GM18505 (cell line): Measurements from ENCODE around the gene AOC3.

Experiments used
- ATAC-seq: cut with Tn5 transposase; IDR thresholded peaks from one replicate; pipeline ENCODE4 v1.9.1; 2021; ENCODE audit not compliant: unreplicated experiment
- POLR2A ChIP-seq: IDR thresholded peaks from 4 replicates; pipeline ENCODE4 v1.6.1; 2011; ENCODE audit warnings: borderline replicate concordance; ENCODE audit not compliant: insufficient read depth, insufficient read length; ENCODE audit errors: extremely low read depth

AOC3 gene

GRCh38 chr17:42832213-42832933 is 18.6 kb upstream of the AOC3 start:
- ATAC-seq, result no peak
- TF ChIP-seq POLR2A, result no peak

- peak; percentile 70 for ATAC-seq
- peak; percentile 96 for TF ChIP-seq POLR2A
Observed at GRCh38 chr17:42832934-42833766, 17.8 kb upstream of the AOC3 start, which contains the start of gene PSME3. Gene PSME3 (plus strand): TSS chr17:42833397. CDS start chr17:42833632, 235 bp downstream.

GRCh38 chr17:42833767-42834422 is 17.1 kb upstream of the AOC3 start:
- TF ChIP-seq POLR2A, result no peak
- no peak for ATAC-seq

GRCh38 chr17:42835732-42836131 is 15.3 kb upstream of the AOC3 start:
- TF ChIP-seq POLR2A, result no peak
- no peak for ATAC-seq

- ATAC-seq, result no peak
- TF ChIP-seq POLR2A, result no peak
Observed at GRCh38 chr17:42841975-42842685, 8.9 kb upstream of the AOC3 start.

- ATAC-seq, result no peak
- TF ChIP-seq POLR2A, result no peak
Observed at GRCh38 chr17:42843358-42843934, 7.6 kb upstream of the AOC3 start.

GRCh38 chr17:42844271-42844670 is 6.7 kb upstream of the AOC3 start, which contains the start of gene AOC2:
Gene AOC2 (plus strand): TSS chr17:42844580. CDS start chr17:42844627, 47 bp downstream.
- TF ChIP-seq POLR2A, result no peak
- no peak for ATAC-seq

GRCh38 chr17:42844761-42845555 is 6.0 kb upstream of the AOC3 start:
- TF ChIP-seq POLR2A, result no peak
- ATAC-seq, result no peak

- TF ChIP-seq POLR2A, result no peak
Observed at GRCh38 chr17:42845556-42845917, 5.5 kb upstream of the AOC3 start.

GRCh38 chr17:42845918-42846593 is 4.9 kb upstream of the AOC3 start:
- no peak for ATAC-seq
- no peak for TF ChIP-seq POLR2A

More at GRCh38 chr17:42845556-42845917, 5.5 kb upstream of the AOC3 start:
- ATAC-seq, result no peak

GRCh38 chr17:42846594-42847280 is 4.3 kb upstream of the AOC3 start:
- no peak for ATAC-seq
- TF ChIP-seq POLR2A, result no peak

GRCh38 chr17:42848093-42848492 is 2.9 kb upstream of the AOC3 start:
- no peak for TF ChIP-seq POLR2A
- no peak for ATAC-seq
